GM23338 (cell line): ENCODE data around the gene TESMIN. TPM values are rescaled to one million over a fixed set of nuclear protein-coding genes. Genes with fewer than 3 reads are reported as not detected.

Source experiments
- ATAC-seq: fragments of 200-7000 bp; cut with Tn5 transposase; 3 replicates; pipeline ENCODE4 v1.9.1; 2020
- DNase-seq: peaks from one replicate; pipeline ENCODE4 v3.0.0-alpha.2; 2015; ENCODE audit warnings: low spot score
- H2AFZ ChIP-seq: fragments of 200-600 bp; sonication (generic); 2 replicates; pipeline ENCODE4 v1.8.0; 2016; ENCODE audit warnings: antibody characterized with exemption, mild to moderate bottlenecking, moderate library complexity
- H3F3A ChIP-seq: fragments of 200-600 bp; sonication (generic); replicated peaks from 2 replicates; pipeline ENCODE4 v1.8.0; 2017; ENCODE audit warnings: antibody characterized with exemption, mixed run types, low read depth
- H3K27ac ChIP-seq: fragments of 200-600 bp; sonication (generic); 2 replicates; pipeline ENCODE4 v1.6.1; 2016; ENCODE audit warnings: low read depth
- H3K27me3 ChIP-seq: fragments of 200-600 bp; sonication (generic); 2 replicates; pipeline ENCODE4 v1.8.0; 2016; ENCODE audit warnings: mild to moderate bottlenecking, mixed run types, moderate library complexity; ENCODE audit not compliant: insufficient read depth
- H3K36me3 ChIP-seq: fragments of 200-600 bp; sonication (generic); 2 replicates; pipeline ENCODE4 v1.8.0; 2016; ENCODE audit warnings: mild to moderate bottlenecking; ENCODE audit not compliant: insufficient read depth
- H3K4me1 ChIP-seq: fragments of 200-600 bp; sonication (generic); 2 replicates; pipeline ENCODE4 v1.8.0; 2016; ENCODE audit warnings: mild to moderate bottlenecking, moderate library complexity; ENCODE audit not compliant: insufficient read depth
- H3K4me2 ChIP-seq: fragments of 200-600 bp; sonication (generic); 2 replicates; pipeline ENCODE4 v1.7.1; 2017; ENCODE audit warnings: mixed run types
- H3K4me3 ChIP-seq: fragments of 200-600 bp; sonication (generic); 2 replicates; pipeline ENCODE4 v1.6.1; 2016; ENCODE audit warnings: mixed run types
- H3K79me2 ChIP-seq: fragments of 200-600 bp; sonication (generic); replicated peaks from 2 replicates; pipeline ENCODE4 v1.8.0; 2017; ENCODE audit warnings: mild to moderate bottlenecking; ENCODE audit not compliant: insufficient read depth
- H3K9me2 ChIP-seq: fragments of 200-600 bp; sonication (generic); 2 replicates; pipeline ENCODE4 v1.8.0; 2017; ENCODE audit not compliant: insufficient read depth
- H4K20me1 ChIP-seq: fragments of 200-600 bp; sonication (generic); replicated peaks from 2 replicates; pipeline ENCODE4 v1.8.0; 2017; ENCODE audit warnings: mild to moderate bottlenecking; ENCODE audit not compliant: insufficient read depth
- H3K27ac Mint-ChIP-seq: 2 replicates; pipeline ENCODE4 v1.8.0; 2020; ENCODE audit warnings: inconsistent platforms, mild to moderate bottlenecking, moderate library complexity, mixed read lengths
- H3K27me3 Mint-ChIP-seq: 3 replicates; pipeline ENCODE4 v1.8.0; 2022; ENCODE audit warnings: low read depth, mild to moderate bottlenecking, moderate library complexity, mixed read lengths, inconsistent platforms; ENCODE audit not compliant: insufficient read depth, poor library complexity
- H3K36me3 Mint-ChIP-seq: 3 replicates; pipeline ENCODE4 v1.8.0; 2021; ENCODE audit warnings: low read depth, mild to moderate bottlenecking, inconsistent platforms, moderate library complexity, mixed read lengths
- H3K4me1 Mint-ChIP-seq: 3 replicates; pipeline ENCODE4 v1.8.0; 2020; ENCODE audit warnings: mild to moderate bottlenecking, inconsistent platforms, mixed read lengths
- H3K4me3 Mint-ChIP-seq: 3 replicates; pipeline ENCODE4 v1.8.0; 2021; ENCODE audit warnings: moderate library complexity, mild to moderate bottlenecking, inconsistent platforms, mixed read lengths
- H3K9me3 Mint-ChIP-seq: 3 replicates; pipeline ENCODE4 v1.8.0; 2020; ENCODE audit warnings: moderate library complexity, mild to moderate bottlenecking, inconsistent platforms, mixed read lengths
- CREB1 ChIP-seq: fragments of 250-450 bp; sonication (Bioruptor Pico); IDR thresholded peaks from 2 replicates; pipeline ENCODE4 v1.5.0; 2020; ENCODE audit warnings: low read depth, mild to moderate bottlenecking, moderate library complexity
- CTCF ChIP-seq, 2 experiments: fragments of 200-600 bp in 1 of 2; sonication (generic) in 1 of 2; conservative IDR thresholded peaks; 2 replicates each; pipeline versions ENCODE4 v1.5.1 to v1.6.1; 2016 to 2017; ENCODE audit warnings: antibody characterized with exemption in 2 of 2, low read depth in 2 of 2, mild to moderate bottlenecking in 2 of 2, moderate library complexity in 1 of 2
- ETS1 ChIP-seq: IDR thresholded peaks from 2 replicates; pipeline ENCODE4 v1.6.1; 2016; ENCODE audit warnings: antibody characterized with exemption
- EZH2 ChIP-seq: fragments of 200-600 bp; sonication (generic); IDR thresholded peaks from one replicate; pipeline ENCODE4 v1.8.0; 2017; ENCODE audit warnings: antibody characterized with exemption, mild to moderate bottlenecking, low read depth; ENCODE audit not compliant: unreplicated experiment
- EZH2phosphoT487 ChIP-seq: fragments of 200-600 bp; sonication (generic); IDR thresholded peaks from one replicate; pipeline ENCODE4 v1.8.1; 2018; ENCODE audit warnings: antibody characterized with exemption; ENCODE audit not compliant: unreplicated experiment
- JUNB ChIP-seq: IDR thresholded peaks from one replicate; pipeline ENCODE4 v1.6.1; 2016; ENCODE audit warnings: antibody characterized with exemption; ENCODE audit not compliant: unreplicated experiment
- NANOG ChIP-seq: IDR thresholded peaks from 2 replicates; pipeline ENCODE4 v1.6.1; 2016; ENCODE audit warnings: antibody characterized with exemption, borderline replicate concordance
- POLR2AphosphoS5 ChIP-seq: IDR thresholded peaks from 2 replicates; pipeline ENCODE4 v1.6.1; 2016; ENCODE audit warnings: antibody characterized with exemption, low read depth
- STAT1 ChIP-seq: IDR thresholded peaks from one replicate; pipeline ENCODE4 v1.6.1; 2016; ENCODE audit warnings: antibody characterized with exemption; ENCODE audit not compliant: unreplicated experiment
- ZNF114 ChIP-seq: fragments of 250-450 bp; sonication (Bioruptor Pico); IDR thresholded peaks from 2 replicates; pipeline ENCODE4 v1.5.0; 2020; ENCODE audit warnings: mild to moderate bottlenecking, moderate library complexity
- ZNF331 ChIP-seq: fragments of 250-450 bp; sonication (Bioruptor Pico); IDR thresholded peaks from 2 replicates; pipeline ENCODE4 v1.5.0; 2020; ENCODE audit warnings: low read depth, mild to moderate bottlenecking, moderate library complexity
- ZNF462 ChIP-seq: fragments of 250-450 bp; sonication (Bioruptor Pico); IDR thresholded peaks from 2 replicates; pipeline ENCODE4 v1.5.0; 2020; ENCODE audit warnings: mild to moderate bottlenecking, moderate library complexity
- polyA plus RNA-seq: library from polyadenylated mRNA; unstranded; fragments of >200 nt; fragmentation: Nextera tagmentation; extraction: Ambion mirVana; gene quantifications from 2 replicates; pipeline ENCODE4 v1.2.1, GENCODE V29; 2016
- total RNA-seq: library from RNA; depleted of rRNA; stranded (reverse); fragments of >200 nt; shearing (Covaris generic); gene quantifications from 2 replicates; pipeline ENCODE4 v1.2.3, GENCODE V29; 2014
- TF ChIP-seq, protein P1 (sequence below): IDR thresholded peaks from one replicate; pipeline ENCODE4 v1.6.1; 2018; ENCODE audit warnings: antibody characterized with exemption; ENCODE audit not compliant: unreplicated experiment

Gene TESMIN
- total and polyA plus RNA-seq, 2 experiments from 2014 or later: 54.5 to 64.6 TPM

GRCh38 chr11:68724293-68724692 lies 27.0 kb downstream of the TESMIN start:
- peaks cover 10% of the 10 kb centered on the region; the same call in 1 of the 3 replicates for H3K9me3 Mint-ChIP-seq
- Histone ChIP-seq H3K4me1 (peaks cover 19% of the 10 kb centered on the region), H3K9me2 (0 out of 2 replicates have a peak, but pooled peaks cover 4% of the 10 kb centered on the region), H3K27me3 (no peaks in the 10 kb centered on the region), H3K4me3 (no peak overlapping the region), H3K4me2 (no peak overlapping the region), H4K20me1 (no peaks in the 10 kb centered on the region), H3F3A (no peaks in the 10 kb centered on the region), H3K79me2 (no peaks in the 10 kb centered on the region), H2AFZ (no peak overlapping the region), H3K36me3 (no peaks in the 10 kb centered on the region), H3K27ac (no peak overlapping the region)
- ATAC-seq: no peak
- TF ChIP-seq POLR2AphosphoS5: no peak
- no peak for TF ChIP-seq ZNF331 (CRISPR knock-in tag)
- TF ChIP-seq, protein P1, sequence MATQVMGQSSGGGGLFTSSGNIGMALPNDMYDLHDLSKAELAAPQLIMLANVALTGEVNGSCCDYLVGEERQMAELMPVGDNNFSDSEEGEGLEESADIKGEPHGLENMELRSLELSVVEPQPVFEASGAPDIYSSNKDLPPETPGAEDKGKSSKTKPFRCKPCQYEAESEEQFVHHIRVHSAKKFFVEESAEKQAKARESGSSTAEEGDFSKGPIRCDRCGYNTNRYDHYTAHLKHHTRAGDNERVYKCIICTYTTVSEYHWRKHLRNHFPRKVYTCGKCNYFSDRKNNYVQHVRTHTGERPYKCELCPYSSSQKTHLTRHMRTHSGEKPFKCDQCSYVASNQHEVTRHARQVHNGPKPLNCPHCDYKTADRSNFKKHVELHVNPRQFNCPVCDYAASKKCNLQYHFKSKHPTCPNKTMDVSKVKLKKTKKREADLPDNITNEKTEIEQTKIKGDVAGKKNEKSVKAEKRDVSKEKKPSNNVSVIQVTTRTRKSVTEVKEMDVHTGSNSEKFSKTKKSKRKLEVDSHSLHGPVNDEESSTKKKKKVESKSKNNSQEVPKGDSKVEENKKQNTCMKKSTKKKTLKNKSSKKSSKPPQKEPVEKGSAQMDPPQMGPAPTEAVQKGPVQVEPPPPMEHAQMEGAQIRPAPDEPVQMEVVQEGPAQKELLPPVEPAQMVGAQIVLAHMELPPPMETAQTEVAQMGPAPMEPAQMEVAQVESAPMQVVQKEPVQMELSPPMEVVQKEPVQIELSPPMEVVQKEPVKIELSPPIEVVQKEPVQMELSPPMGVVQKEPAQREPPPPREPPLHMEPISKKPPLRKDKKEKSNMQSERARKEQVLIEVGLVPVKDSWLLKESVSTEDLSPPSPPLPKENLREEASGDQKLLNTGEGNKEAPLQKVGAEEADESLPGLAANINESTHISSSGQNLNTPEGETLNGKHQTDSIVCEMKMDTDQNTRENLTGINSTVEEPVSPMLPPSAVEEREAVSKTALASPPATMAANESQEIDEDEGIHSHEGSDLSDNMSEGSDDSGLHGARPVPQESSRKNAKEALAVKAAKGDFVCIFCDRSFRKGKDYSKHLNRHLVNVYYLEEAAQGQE: no peak
- TF ChIP-seq JUNB: no peak
- TF ChIP-seq CTCF (conservative IDR thresholded peaks at IDR 0.05; ENCODE audit: low read depth in 2 of 2): no peak
- TF ChIP-seq EZH2phosphoT487: no peak
- TF ChIP-seq STAT1: no peak
- no peak for TF ChIP-seq CREB1 (CRISPR knock-in tag)
- no peak for TF ChIP-seq ZNF462 (CRISPR knock-in tag)
- TF ChIP-seq NANOG: no peak
- no peak for TF ChIP-seq ZNF114 (CRISPR knock-in tag)
- no peak for TF ChIP-seq EZH2
- TF ChIP-seq ETS1: no peak
- H3K36me3 Mint-ChIP-seq: peaks cover 18% of the 10 kb centered on the region
- H3K27ac Mint-ChIP-seq: no peak overlapping the region
- no peak for DNase-seq
- H3K4me3 Mint-ChIP-seq: no peak overlapping the region
- peaks cover 2% of the 10 kb centered on the region for H3K27me3 Mint-ChIP-seq
- H3K4me1 Mint-ChIP-seq: peaks cover 15% of the 10 kb centered on the region
